ENCODE results near the gene STK38.
"Not testable (repeated sequence)": the region's sequence is repeated elsewhere in the genome, so short reads cannot be mapped to it uniquely, and the experiment has no call there.

The STK38 gene

DNA sequence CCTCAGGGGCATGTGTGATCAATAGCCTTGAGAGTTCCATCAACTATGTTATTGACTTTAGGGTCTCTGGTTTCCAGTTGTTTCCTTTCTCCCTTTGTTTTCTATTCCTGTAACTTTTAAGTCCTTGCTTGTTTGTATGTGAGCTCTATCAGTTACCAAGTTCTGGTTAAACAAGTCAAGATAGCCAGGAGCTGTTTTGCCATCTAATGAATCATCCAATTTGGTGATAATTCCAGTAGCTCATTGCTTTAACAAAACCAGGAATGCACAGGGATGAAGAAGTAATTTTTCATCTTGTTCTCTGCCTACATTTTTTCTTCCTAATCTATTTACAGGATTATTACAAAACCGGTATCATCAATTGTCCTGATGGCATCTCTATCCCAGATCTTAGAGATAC, 68.0 kb downstream of the STK38 start:
- no peak for DNase-seq

DNA sequence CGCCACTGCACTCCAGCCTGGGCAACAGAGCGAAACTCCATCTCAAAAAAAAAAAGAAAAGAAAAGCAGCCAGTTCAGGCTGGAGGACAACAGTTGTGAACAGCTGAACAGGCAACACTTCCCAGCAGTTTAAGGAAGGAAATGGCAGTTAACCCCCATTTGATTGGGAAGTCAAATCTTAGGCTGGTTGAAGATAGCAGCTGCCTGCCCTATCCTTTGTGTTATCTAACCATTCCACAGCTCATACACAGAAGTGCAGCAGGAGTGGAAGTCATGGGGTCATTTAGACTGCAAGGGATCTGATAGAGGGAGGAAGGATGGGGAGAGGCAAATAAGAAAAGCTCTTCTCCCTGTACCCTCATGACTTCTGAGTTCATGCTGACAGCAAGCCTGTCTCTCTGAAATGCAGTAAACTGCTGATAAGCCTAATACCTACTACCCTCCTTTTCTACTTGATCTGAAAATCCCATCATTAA, 69.2 kb downstream of the STK38 start:
- no peak for DNase-seq

- DNase-seq, result no peak
Observed at GRCh38 chr6:36469946-36470345, 77.3 kb downstream of the STK38 start.

GRCh38 chr6:36469148-36469661, 78.1 kb downstream of the STK38 start:
- DNase-seq, result no peak

- DNase-seq, result no peak
Observed at GRCh38 chr6:36467625-36468024, 79.7 kb downstream of the STK38 start.

DNA sequence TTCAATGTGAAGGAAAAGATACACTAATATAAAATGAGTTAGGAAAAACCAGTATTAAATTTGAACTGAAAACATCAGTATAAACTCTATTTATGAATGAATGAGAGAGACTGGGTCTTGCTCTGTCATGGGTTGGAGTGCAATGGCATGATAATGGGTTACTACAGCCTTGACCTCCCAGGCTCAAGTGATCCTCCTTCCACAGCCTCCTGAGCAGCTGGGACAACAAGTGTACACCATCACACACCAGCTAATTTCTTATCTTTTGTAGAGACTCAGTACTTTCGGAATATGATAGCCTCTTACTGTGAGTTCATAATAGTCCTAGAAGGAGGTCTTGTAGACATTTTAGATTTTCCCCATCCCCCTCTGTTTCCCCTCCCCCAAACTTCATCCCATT, 83.0 kb downstream of the STK38 start:
- DNase-seq, result no peak

DNA sequence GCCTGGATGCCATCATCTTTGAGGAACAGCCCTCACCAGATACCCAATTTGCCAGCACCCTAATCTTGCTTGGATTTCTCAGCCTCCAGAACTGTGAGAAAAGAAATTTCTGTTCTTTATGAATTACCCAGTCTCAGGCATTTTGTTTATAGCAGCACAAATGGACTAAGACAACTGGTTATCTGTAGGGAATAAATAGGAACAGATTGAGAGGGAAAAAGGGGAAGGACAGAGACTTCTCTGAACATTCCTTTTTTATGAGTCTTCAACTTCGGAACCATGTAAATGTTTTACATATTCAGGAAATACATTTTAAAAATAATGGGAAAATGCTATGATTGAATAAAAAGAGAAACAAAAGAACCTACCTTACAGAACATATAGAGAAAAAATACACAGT, 83.6 kb downstream of the STK38 start:
- DNase-seq, result no peak

DNA sequence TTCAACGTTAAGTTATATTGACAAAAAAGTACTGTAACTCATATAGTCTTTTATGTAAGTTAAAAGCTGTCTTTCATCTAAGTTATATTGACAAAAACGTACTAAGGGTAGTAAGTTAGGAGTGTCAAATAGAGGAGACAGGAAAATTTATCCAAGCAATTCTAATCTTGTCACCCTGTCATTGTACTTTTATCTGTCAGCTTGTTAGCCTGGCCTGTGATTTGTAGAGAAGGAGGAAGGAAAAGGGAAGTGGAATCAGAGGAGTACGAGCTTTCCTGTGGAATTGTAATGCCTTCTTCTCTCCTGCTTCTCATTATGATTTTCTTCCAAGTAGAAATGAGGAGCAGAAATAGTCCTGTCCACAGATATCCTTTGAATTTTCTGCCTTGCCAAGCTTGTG, 85.6 kb downstream of the STK38 start:
- DNase-seq, result no peak

DNA sequence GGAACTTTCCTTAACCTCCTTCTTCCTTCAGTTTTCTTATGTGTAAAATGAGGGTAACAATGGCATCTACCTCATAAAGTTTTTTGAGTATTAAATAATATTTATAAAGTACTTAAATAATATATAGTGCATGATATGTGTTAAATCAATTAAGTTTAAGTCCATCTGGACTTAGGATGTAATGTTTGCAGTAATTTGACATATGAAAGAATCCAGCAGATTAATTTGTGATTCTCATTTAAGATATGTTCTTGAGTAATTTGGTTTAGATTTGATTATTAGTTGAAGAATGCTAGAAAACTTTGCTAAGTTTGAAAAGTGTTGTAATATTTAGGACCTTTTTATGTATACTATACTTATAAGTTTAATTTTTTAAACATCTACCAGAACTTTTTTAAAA, 86.4 kb downstream of the STK38 start:
- no peak for DNase-seq

GRCh38 chr6:36459501-36459900, 87.8 kb downstream of the STK38 start:
- no peak for DNase-seq

DNA sequence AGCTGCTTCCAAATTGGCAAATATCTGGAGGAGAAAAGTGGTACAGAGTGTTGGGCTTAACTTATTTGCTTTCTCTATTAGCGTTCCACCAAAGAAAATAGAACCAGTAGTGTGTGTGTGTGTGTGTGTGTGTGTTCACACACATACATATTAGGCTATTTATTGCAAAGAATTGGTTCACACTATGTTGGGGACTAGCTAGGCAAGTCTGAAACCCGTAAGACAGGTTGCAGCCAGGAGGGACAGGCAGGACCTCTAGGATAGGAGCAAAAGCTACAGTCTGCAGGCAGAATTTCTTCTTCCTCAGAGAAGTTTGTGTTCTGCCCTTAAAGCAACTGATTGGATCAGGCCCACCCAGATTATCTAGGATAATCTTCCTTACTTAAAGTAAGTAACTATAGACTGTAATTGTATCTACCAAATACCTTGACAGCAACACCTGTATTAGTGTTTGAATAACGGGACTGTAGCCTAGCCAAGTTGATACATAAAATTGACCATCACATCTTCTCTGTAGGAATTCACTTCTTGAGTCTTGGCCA, 91.7 kb downstream of the STK38 start:
- DNase-seq, result no peak

GRCh38 chr6:36452897-36453296, 94.4 kb downstream of the STK38 start:
- DNase-seq, result not testable (repeated sequence)

GRCh38 chr6:36449173-36449572, 98.1 kb downstream of the STK38 start:
- not testable (repeated sequence) for DNase-seq

DNA sequence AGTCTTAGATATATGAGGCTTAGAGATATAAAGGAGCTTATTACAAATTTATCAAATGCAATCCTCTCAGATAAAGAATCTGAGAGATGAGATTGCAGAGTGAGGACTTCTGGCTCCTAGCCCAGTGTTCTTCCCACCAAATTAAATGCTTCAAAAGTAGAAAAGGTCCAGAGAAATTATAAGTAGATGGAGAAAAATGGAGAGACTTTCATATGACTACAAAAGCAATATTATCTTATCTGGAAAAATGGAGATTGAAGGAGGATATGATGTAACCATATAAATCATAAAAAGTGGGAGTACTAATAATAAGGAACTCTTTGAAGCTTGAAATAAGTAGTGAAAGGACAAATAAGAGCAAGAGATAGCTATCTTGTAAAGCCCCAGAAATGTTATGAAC, 101.7 kb downstream of the STK38 start:
- DNase-seq, result no peak

GRCh38 chr6:36444470-36444869, 102.8 kb downstream of the STK38 start:
- no peak for DNase-seq

All from CD4-positive, alpha-beta T cell treated with Interleukin-4 for 1 hour (primary cell).